HCT116 (cell line): ENCODE measurements around the gene CYSTM1. TPM values are rescaled to one million over a fixed set of nuclear protein-coding genes. Genes with fewer than 3 reads are reported as not detected.

Experiments used
- ATAC-seq: fragments of 200-7000 bp; cut with Tn5 transposase; 2 replicates; pipeline ENCODE4 v1.9.1; 2020; ENCODE audit warnings: mild to moderate bottlenecking, moderate library complexity
- BruUV-seq: library from RNA; stranded (reverse); fragments of 400-500 nt; replicated peaks from 2 replicates; lab custom pipeline; 2021; lab: Mats Ljungman, UMichigan
- CTCF ChIA-PET: fragments of 300-600 bp; sonication (Branson Sonifier 250); formaldehyde crosslinking; loops from one replicate; lab custom pipeline; 2021; ENCODE audit warnings: antibody characterized with exemption; lab: Charles Lee
- POLR2A ChIA-PET: fragments of 300-600, 350-600 bp; sonication (Branson Sonifier 250); formaldehyde crosslinking; loops from one replicate; lab custom pipeline; 2021; ENCODE audit warnings: antibody characterized with exemption; lab: Charles Lee
- RAD21 ChIA-PET, 2 experiments: fragments of 300-600 bp; sonication (Branson Sonifier 250); formaldehyde crosslinking; loops; one replicate each; lab custom pipeline; 2023; ENCODE audit warnings: low total read pairs in 2 of 2; ENCODE audit not compliant: uncharacterized antibody in 2 of 2, unreplicated experiment in 2 of 2, low non-redundant PET in 1 of 2; lab: Charles Lee
- DNase-seq: peaks from one replicate; pipeline ENCODE4 v3.0.0-alpha.2; 2010; ENCODE audit warnings: low read depth, low spot score
- H2AFZ ChIP-seq: fragments of 200-600 bp; shearing (Covaris generic), sonication (generic); 2 replicates; pipeline ENCODE4 v1.6.1; 2017; ENCODE audit warnings: low read depth, mixed run types, mixed read lengths, antibody characterized with exemption, low read length; ENCODE audit not compliant: poor library complexity, severe bottlenecking
- H3K27ac ChIP-seq: 2 replicates; pipeline ENCODE4 v1.5.1; 2012; ENCODE audit warnings: low read depth, low read length
- H3K27me3 ChIP-seq: fragments of 200-600 bp; sonication (generic); 2 replicates; pipeline ENCODE4 v1.6.1; 2016; ENCODE audit warnings: mixed run types, low read length, mixed read lengths; ENCODE audit not compliant: insufficient read depth
- H3K36me3 ChIP-seq, 2 experiments: fragments of 200-500 bp in 1 of 2; fragments of 200-600 bp in 1 of 2; sonication (Bioruptor generic) in 1 of 2; sonication (generic) in 1 of 2; 2 replicates each; pipeline versions ENCODE4 v1.5.1 to v1.6.1; 2014 to 2016; ENCODE audit warnings: low read length in 2 of 2, inconsistent platforms in 1 of 2, mixed read lengths in 1 of 2, mixed run types in 1 of 2; ENCODE audit not compliant: insufficient read depth in 2 of 2, control insufficient read depth in 1 of 2
- H3K4me1 ChIP-seq, 2 experiments: fragments of 200-600 bp in 1 of 2; sonication (generic) in 1 of 2; 2 replicates each; pipeline versions ENCODE4 v1.5.1 to v1.6.1; 2012 to 2017; ENCODE audit warnings: low read length in 2 of 2, inconsistent platforms in 1 of 2, mild to moderate bottlenecking in 1 of 2, mixed read lengths in 1 of 2, mixed run types in 1 of 2, moderate library complexity in 1 of 2; ENCODE audit not compliant: insufficient read depth in 2 of 2, control insufficient read depth in 1 of 2
- H3K4me2 ChIP-seq: fragments of 200-600 bp; sonication (generic); 2 replicates; pipeline ENCODE4 v1.6.1; 2017; ENCODE audit warnings: mixed run types, low read length, mixed read lengths
- H3K4me3 ChIP-seq, 2 experiments: fragments of 200-600 bp in 1 of 2; sonication (generic) in 1 of 2; replicated peaks in 1 of 2; 2 replicates each; pipeline ENCODE4 v1.5.1; 2011 to 2016; ENCODE audit warnings: low read length in 2 of 2, control low read depth in 1 of 2, low read depth in 1 of 2, mild to moderate bottlenecking in 1 of 2, mixed read lengths in 1 of 2, mixed run types in 1 of 2
- H3K79me2 ChIP-seq: fragments of 200-600 bp; sonication (generic); 2 replicates; pipeline ENCODE4 v1.6.1; 2017; ENCODE audit warnings: mild to moderate bottlenecking, mixed run types, low read length, moderate library complexity, mixed read lengths; ENCODE audit not compliant: insufficient read depth
- H3K9ac ChIP-seq: fragments of 200-600 bp; sonication (generic); 2 replicates; pipeline ENCODE4 v1.6.1; 2016; ENCODE audit warnings: low read length, mixed read lengths
- H3K9me2 ChIP-seq: fragments of 200-600 bp; sonication (generic), shearing (Covaris generic); 2 replicates; pipeline ENCODE4 v1.6.1; 2017; ENCODE audit warnings: mixed run types, mild to moderate bottlenecking, moderate library complexity; ENCODE audit not compliant: insufficient read depth
- H3K9me3 ChIP-seq, 2 experiments: fragments of 200-500 bp in 1 of 2; fragments of 200-600 bp in 1 of 2; sonication (Bioruptor generic) in 1 of 2; sonication (generic) in 1 of 2; 2 replicates each; pipeline ENCODE4 v1.6.1; 2014 to 2017; ENCODE audit warnings: low read length in 2 of 2, mixed read lengths in 2 of 2, inconsistent platforms in 1 of 2, low read depth in 1 of 2, mild to moderate bottlenecking in 1 of 2, mixed run types in 1 of 2, moderate library complexity in 1 of 2; ENCODE audit not compliant: control insufficient read depth in 1 of 2, insufficient read depth in 1 of 2
- H4K20me1 ChIP-seq: fragments of 200-600 bp; sonication (generic), shearing (Covaris generic); 2 replicates; pipeline ENCODE4 v1.6.1; 2017; ENCODE audit warnings: mixed run types, mild to moderate bottlenecking, moderate library complexity; ENCODE audit not compliant: insufficient read depth
- CBX3 ChIP-seq: IDR thresholded peaks from 2 replicates; pipeline ENCODE4 v1.6.1; 2012; ENCODE audit warnings: low read depth
- CEBPB ChIP-seq: IDR thresholded peaks from 2 replicates; pipeline ENCODE4 v1.6.1; 2012; ENCODE audit warnings: low read depth
- CTCF ChIP-seq, 3 experiments: fragments of 200-600 bp in 1 of 3; sonication (generic) in 1 of 3; IDR thresholded peaks in 2 of 3; conservative IDR thresholded peaks in 1 of 3; 2 replicates each; pipeline ENCODE4 v1.5.1; 2012 to 2017; ENCODE audit warnings: low read depth in 2 of 3, low read length in 2 of 3, antibody characterized with exemption in 1 of 3, borderline replicate concordance in 1 of 3, control low read depth in 1 of 3, mild to moderate bottlenecking in 1 of 3, mixed read lengths in 1 of 3, mixed run types in 1 of 3, moderate library complexity in 1 of 3; ENCODE audit not compliant: insufficient read depth in 1 of 3
- EGR1 ChIP-seq: IDR thresholded peaks from 2 replicates; pipeline ENCODE4 v1.6.1; 2012; ENCODE audit warnings: low read depth
- ELF1 ChIP-seq: IDR thresholded peaks from 2 replicates; pipeline ENCODE4 v1.6.1; 2012; ENCODE audit warnings: low read depth, borderline replicate concordance
- EZH2 ChIP-seq: fragments of 200-600 bp; sonication (generic); IDR thresholded peaks from 2 replicates; pipeline ENCODE4 v1.6.1; 2017; ENCODE audit warnings: antibody characterized with exemption, mixed run types
- EZH2phosphoT487 ChIP-seq: fragments of 200-600 bp; IDR thresholded peaks from 2 replicates; pipeline ENCODE4 v1.6.1; 2018; ENCODE audit warnings: antibody characterized with exemption, borderline replicate concordance
- FOSL1 ChIP-seq: IDR thresholded peaks from 2 replicates; pipeline ENCODE4 v1.6.1; 2012; ENCODE audit warnings: low read depth
- JUND ChIP-seq: IDR thresholded peaks from 2 replicates; pipeline ENCODE4 v1.6.1; 2012
- MAX ChIP-seq: IDR thresholded peaks from 2 replicates; pipeline ENCODE4 v1.6.1; 2012
- POLR2A ChIP-seq: IDR thresholded peaks from 2 replicates; pipeline ENCODE4 v1.7.0; 2011; ENCODE audit warnings: borderline replicate concordance; ENCODE audit not compliant: insufficient read depth, insufficient read length; ENCODE audit errors: extremely low read depth
- POLR2AphosphoS5 ChIP-seq: IDR thresholded peaks from 2 replicates; pipeline ENCODE4 v1.6.1; 2011; ENCODE audit warnings: mild to moderate bottlenecking, low read depth, low read length, moderate library complexity
- RAD21 ChIP-seq: IDR thresholded peaks from 2 replicates; pipeline ENCODE4 v1.6.1; 2012; ENCODE audit warnings: low read depth, mild to moderate bottlenecking
- SIN3A ChIP-seq: IDR thresholded peaks from 2 replicates; pipeline ENCODE4 v1.6.1; 2012; ENCODE audit warnings: low read depth
- SP1 ChIP-seq: IDR thresholded peaks from 2 replicates; pipeline ENCODE4 v1.6.1; 2012; ENCODE audit warnings: low read depth
- SRF ChIP-seq: IDR thresholded peaks from 2 replicates; pipeline ENCODE4 v1.6.1; 2012; ENCODE audit warnings: low read depth
- TCF7L2 ChIP-seq: IDR thresholded peaks from 2 replicates; pipeline ENCODE4 v1.7.0; 2011; ENCODE audit warnings: borderline replicate concordance, inconsistent platforms; ENCODE audit not compliant: insufficient read depth, insufficient read length; ENCODE audit errors: extremely low read depth
- ZNF274 ChIP-seq: fragments of 200-500 bp; sonication (Bioruptor generic); IDR thresholded peaks from 2 replicates; pipeline ENCODE4 v1.6.1; 2014; ENCODE audit warnings: mild to moderate bottlenecking, low read depth, low read length, inconsistent platforms
- intact Hi-C: fragments of 100-400 bp; cut with micrococcal nuclease; formaldehyde crosslinking; loops from 2 replicates; pipeline ENCODE4 v1.10.0; 2022
- total RNA-seq: library from RNA; stranded (reverse); gene quantifications from one replicate; pipeline ENCODE4 v1.2.1, GENCODE V29; 2021; ENCODE audit not compliant: unreplicated experiment

The CYSTM1 gene
- total RNA-seq, 1 experiment from 2014 or later: 56.0 TPM

DNA sequence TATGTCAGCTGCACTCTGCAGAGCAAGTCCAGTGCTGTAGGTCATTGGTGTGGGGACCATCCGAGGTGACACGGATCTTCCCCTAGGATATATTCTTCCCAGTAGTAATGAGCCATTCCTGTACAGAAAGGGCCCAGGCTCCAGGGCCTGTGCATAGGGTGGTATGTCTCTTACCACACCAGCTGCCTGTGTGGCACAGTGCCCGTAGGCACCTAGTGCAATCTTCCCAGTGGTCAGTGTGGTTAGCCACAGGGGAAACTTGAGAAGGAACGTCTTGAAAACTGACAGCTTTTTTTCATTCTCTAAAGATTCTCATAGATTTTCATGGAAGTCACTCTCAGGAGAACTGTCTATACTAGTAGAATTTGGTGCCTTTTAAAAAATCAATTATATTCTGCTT, 39.8 kb downstream of the CYSTM1 start:
- Histone ChIP-seq H3K4me3 (no peak overlapping the region), H3K79me2 (no peaks in the 10 kb centered on the region; the same call in 1 of the 2 replicates), H3K9me3 (no peaks in the 10 kb centered on the region), H3K36me3 (no peaks in the 10 kb centered on the region), H2AFZ (no peak overlapping the region), H4K20me1 (no peaks in the 10 kb centered on the region), H3K4me2 (0 out of 2 replicates have a peak overlapping the region, but pooled peaks have one; percentile 55), H3K9ac (no peak overlapping the region)
- BruUV-seq: no TSS peak
- peak; percentile 64 for ATAC-seq
- RAD21 ChIA-PET: no interaction called here
- POLR2A ChIA-PET: interaction anchor here (0.8 kb wide), 1 partner anchor 132 kb away, joined by 3 read pairs; the partner anchor contains the start of gene HBEGF
- TF ChIP-seq EZH2phosphoT487 (no peak), SP1 (peak; percentile 26; the same call in 1 of the 2 replicates), FOSL1 (no peak)
- TF ChIP-seq, all 23 proteins: peak for 1
- H3K27me3 ChIP-seq: no peaks in the 10 kb centered on the region
- H3K9me2 ChIP-seq: no peaks in the 10 kb centered on the region
- CTCF ChIA-PET: interaction anchor here (0.7 kb wide), 1 partner anchor 30 kb away, joined by 4 read pairs; no protein-coding TSS in a partner anchor
- DNase-seq: no peak
- H3K27ac ChIP-seq: no peak overlapping the region
- intact Hi-C loops: no loop called here
- peaks cover 42 to 45% of the 10 kb centered on the region in 2 experiments for H3K4me1 ChIP-seq

DNA sequence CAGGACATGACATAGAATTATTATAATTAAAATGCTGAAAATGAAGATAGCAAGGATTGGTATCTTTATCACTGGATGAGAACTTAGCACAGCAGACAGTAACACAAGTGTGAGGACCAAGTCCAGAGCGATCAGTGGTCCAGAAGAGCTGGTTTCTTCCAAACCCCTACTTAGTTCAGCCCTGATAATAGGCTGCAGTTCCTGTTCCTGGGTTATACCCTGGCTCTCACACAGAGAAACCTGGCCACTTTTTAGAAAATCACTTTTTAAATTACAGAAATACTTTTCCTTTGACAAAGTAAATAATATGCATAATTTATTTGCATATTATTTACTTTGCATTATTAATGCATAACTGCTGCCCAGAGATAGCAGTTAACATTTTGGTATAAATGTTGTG, 40.3 kb downstream of the CYSTM1 start:
- intact Hi-C loops: no loop called here
- BruUV-seq: no TSS peak
- Histone ChIP-seq H3K4me1 (peaks cover 46 to 50% of the 10 kb centered on the region in 2 experiments), H3K27ac (no peak overlapping the region), H2AFZ (no peak overlapping the region), H3K9me2 (no peaks in the 10 kb centered on the region), H3K4me3 (no peak overlapping the region), H4K20me1 (no peaks in the 10 kb centered on the region), H3K9me3 (no peaks in the 10 kb centered on the region), H3K27me3 (no peaks in the 10 kb centered on the region), H3K79me2 (no peaks in the 10 kb centered on the region; the same call in 1 of the 2 replicates), H3K36me3 (no peaks in the 10 kb centered on the region), H3K9ac (peak overlapping the region; percentile 5; the same call in 1 of the 2 replicates), H3K4me2 (peak overlapping the region; percentile 55)
- DNase-seq (no peak), ATAC-seq (no peak; the same call in 1 of the 2 replicates)
- CTCF ChIA-PET: interaction anchor here (1.1 kb wide), 1 partner anchor 45 kb away, joined by 3 read pairs; no protein-coding TSS in a partner anchor
- RAD21 ChIA-PET: no interaction called here
- POLR2A ChIA-PET: interaction anchor here (0.8 kb wide), 1 partner anchor 131 kb away, joined by 3 read pairs; the partner anchor contains the start of gene HBEGF
- TF ChIP-seq CEBPB (no peak), SRF (no peak), EZH2phosphoT487 (no peak), ELF1 (no peak), POLR2AphosphoS5 (no peak), SP1 (no peak), FOSL1 (no peak), POLR2A (no peak), RAD21 (no peak), MAX (no peak), EZH2 (no peak), TCF7L2 (no peak), SIN3A (no peak), JUND (no peak), CBX3 (no peak), ZNF274 (no peak), EGR1 (no peak), CTCF (IDR thresholded peaks at IDR 0.05 in 2 of 3, conservative IDR thresholded peaks at IDR 0.05 in 1 of 3; ENCODE audit: borderline replicate concordance in 1 of 3, insufficient read depth in 1 of 3, low read depth in 2 of 3, low read length in 2 of 3) (no peak)
